ENCODE data around the gene NELL1.

NELL1 gene

DNA sequence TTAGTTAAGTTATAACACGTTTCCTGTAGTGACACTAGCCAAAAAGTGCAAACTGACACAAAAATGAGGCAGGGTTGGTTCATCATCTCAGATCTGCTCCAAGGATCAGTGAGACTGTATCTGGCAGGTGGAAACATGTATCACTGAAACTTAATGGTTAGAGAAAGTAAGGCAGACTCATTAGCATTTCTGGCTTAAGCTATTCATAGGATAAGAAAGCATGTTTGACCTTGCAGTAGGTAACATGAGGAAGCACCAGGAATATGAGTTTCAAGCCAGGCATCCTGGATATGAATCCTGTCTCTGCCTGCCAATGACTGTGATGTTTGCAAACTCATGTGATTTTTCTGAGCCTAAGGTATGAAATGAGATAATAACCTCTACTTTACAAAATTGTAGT lies 732.1 kb downstream of the NELL1 start:
- no peak overlapping the region for H3K4me3 ChIP-seq (ENCODE audit: low read length)
- TF ChIP-seq, protein P1, sequence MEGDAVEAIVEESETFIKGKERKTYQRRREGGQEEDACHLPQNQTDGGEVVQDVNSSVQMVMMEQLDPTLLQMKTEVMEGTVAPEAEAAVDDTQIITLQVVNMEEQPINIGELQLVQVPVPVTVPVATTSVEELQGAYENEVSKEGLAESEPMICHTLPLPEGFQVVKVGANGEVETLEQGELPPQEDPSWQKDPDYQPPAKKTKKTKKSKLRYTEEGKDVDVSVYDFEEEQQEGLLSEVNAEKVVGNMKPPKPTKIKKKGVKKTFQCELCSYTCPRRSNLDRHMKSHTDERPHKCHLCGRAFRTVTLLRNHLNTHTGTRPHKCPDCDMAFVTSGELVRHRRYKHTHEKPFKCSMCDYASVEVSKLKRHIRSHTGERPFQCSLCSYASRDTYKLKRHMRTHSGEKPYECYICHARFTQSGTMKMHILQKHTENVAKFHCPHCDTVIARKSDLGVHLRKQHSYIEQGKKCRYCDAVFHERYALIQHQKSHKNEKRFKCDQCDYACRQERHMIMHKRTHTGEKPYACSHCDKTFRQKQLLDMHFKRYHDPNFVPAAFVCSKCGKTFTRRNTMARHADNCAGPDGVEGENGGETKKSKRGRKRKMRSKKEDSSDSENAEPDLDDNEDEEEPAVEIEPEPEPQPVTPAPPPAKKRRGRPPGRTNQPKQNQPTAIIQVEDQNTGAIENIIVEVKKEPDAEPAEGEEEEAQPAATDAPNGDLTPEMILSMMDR (conservative IDR thresholded peaks at IDR 0.05; ENCODE audit: low read depth, low read length): no peak
- DNase-seq (ENCODE audit: low read depth): no peak

DNA sequence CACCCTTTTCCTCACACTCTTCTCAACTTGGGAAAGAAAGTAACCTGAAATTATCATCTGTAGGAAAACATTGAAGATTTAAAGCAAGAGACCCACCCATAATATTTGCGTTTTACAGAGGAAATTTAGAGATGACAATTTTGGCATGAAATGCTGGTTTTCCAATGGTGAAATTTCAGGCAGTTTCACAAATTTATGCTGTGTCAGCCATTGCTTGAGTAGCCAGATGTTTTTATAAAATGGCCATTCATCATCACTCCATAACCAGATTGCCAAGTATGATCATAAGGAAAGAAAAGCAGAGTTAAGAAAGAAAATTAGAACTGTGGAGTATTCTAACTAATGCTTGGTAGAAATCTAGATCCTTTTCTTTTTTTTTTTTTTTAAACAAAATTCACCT lies 732.9 kb downstream of the NELL1 start:
- DNase-seq (ENCODE audit: low read depth): no peak
- TF ChIP-seq, protein P1 (conservative IDR thresholded peaks at IDR 0.05; ENCODE audit: low read depth, low read length): no peak
- no peak overlapping the region for H3K4me3 ChIP-seq (ENCODE audit: low read length)

DNA sequence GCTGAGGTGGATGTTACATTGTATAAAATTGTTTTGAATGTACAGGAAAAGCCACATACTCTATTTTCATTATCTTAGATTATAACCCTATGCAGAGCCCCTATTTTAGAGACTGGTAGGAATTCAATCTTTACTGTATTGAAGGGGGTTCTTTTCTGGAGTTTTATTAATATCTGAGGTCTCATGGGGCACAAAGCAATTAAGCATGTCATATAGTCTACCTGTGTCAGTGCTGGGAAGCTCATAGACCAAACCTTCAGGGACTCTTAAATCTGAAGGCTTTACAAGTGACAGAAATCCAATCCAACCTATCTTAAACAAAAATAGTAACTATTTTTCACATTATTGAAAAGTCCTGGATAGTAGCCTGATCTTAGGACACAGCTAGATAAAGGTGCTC lies 733.7 kb downstream of the NELL1 start:
- TF ChIP-seq, protein P1 (conservative IDR thresholded peaks at IDR 0.05; ENCODE audit: low read depth, low read length): no peak
- H3K4me3 ChIP-seq (ENCODE audit: low read length): no peak overlapping the region
- DNase-seq (ENCODE audit: low read depth): no peak

DNA sequence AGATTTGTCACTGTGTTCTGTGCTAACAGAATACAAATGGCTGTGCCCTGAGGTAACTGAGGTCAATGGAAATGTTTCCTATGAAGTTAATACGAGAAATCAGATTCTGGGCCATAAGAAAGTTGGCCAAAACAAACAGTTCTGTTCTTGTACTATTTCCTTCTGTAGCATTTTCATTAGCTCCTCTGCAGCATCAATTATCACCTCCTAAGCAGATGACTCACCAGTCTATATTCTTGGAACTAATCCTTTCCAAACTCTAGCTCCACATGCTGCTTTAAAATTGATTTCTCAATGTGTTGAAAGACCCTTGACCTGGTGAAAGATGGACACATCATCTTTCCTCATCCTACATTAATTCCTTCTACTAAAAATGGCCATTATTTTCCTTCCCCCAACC lies 736.0 kb downstream of the NELL1 start:
- no peak overlapping the region for H3K4me3 ChIP-seq (ENCODE audit: low read length)
- no peak for DNase-seq (ENCODE audit: low read depth)
- TF ChIP-seq, protein P1 (conservative IDR thresholded peaks at IDR 0.05; ENCODE audit: low read depth, low read length): no peak

DNA sequence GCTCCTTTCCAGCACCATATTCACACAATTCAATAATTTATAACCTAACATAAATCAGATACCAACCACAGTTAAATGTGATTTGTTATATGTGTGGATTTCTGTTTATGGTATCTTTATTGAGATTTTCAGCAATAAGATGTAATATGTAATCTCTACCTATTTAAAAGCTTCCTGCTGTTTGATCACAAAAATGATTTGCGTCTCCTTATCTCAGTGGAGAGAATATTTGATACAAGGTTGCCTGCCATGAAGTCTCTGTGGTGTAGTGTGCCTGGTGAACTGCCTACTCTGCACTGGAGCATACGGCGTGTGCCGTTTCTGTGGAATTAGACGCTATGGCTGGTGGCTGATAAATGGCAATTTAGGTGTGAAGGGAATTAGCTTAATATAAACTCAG lies 741.1 kb downstream of the NELL1 start:
- no peak overlapping the region for H3K4me3 ChIP-seq (ENCODE audit: low read length)
- DNase-seq (ENCODE audit: low read depth): no peak
- TF ChIP-seq, protein P1 (conservative IDR thresholded peaks at IDR 0.05; ENCODE audit: low read depth, low read length): no peak

DNA sequence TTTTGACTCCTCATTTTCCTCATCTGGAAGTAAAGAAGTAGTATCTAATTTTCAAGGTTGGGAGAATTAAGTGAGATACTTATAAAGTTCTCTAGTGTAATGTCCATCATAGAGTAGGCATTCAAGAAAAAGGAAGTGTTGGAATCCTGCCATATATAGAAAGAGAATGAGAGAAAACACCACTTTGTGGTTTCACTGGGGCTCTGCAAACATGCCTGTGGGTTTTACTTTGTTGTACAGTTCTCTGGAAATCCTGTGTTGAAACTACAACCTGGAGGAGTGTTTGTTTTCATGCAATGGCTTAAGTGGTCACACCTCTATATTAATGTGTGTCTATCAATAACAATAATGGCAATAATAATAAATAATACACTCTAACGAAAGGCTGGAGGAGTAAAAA lies 741.7 kb downstream of the NELL1 start:
- H3K4me3 ChIP-seq (ENCODE audit: low read length): no peak overlapping the region
- TF ChIP-seq, protein P1 (conservative IDR thresholded peaks at IDR 0.05; ENCODE audit: low read depth, low read length): no peak
- DNase-seq (ENCODE audit: low read depth): no peak

DNA sequence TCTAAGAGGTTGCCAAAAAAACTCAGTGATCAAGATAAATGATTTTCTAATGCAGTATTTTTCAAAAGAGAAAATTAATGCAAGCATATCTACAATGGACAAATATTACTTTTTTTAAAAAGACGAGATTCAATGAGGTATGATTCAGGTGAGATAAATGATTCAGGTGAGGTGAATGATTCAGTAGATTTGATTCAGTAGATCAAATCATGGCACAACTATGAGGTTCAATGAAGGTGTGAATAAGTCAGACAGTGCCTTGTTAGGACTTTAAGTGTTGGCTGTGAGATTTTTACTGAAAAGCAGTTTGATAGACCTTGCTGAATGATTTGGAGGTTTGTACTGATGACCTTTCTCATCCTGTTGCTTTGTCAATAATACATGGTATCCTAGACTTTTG lies 742.2 kb downstream of the NELL1 start:
- H3K4me3 ChIP-seq (ENCODE audit: low read length): no peak overlapping the region
- no peak for DNase-seq (ENCODE audit: low read depth)
- TF ChIP-seq, protein P1 (conservative IDR thresholded peaks at IDR 0.05; ENCODE audit: low read depth, low read length): no peak

Measured in retinal pigment epithelial cell (primary cell).